Activated CD4-positive, alpha-beta T cell treated with anti-CD3 and anti-CD28 coated beads, Interleukin-2, amount 50 U/mL, for 24 hours (primary cell): ENCODE data around the gene PRDM5.
"Not testable (repeated sequence)": the region's sequence is repeated elsewhere in the genome, so short reads cannot be mapped to it uniquely, and the experiment has no call there.

Experiments
- DNase-seq, 2 donors: peaks; one replicate each; pipeline ENCODE4 v3.0.0-alpha.2; 2020; ENCODE audit warnings: low read depth in 1 of 2, low spot score in 1 of 2

PRDM5 gene

DNA sequence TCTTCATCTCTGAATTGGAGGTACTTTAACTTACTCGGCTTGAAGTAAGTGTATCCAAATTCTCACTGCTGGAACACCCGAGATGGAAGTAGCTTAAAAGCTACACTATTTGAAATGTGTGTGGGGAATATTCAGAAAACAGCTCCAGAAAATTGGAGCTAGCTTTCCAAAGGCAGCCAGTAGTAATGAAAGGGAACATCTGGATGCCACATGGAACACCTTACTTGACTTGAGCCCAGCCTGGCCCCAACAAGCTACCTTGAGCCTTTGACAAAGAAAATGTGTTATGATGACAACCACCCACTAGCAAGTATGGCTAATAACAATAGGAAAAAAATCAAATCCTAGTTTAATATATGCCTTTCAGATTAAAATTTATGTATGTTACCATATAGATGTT lies 161.5 kb downstream of the PRDM5 start:
- no peak for DNase-seq

DNA sequence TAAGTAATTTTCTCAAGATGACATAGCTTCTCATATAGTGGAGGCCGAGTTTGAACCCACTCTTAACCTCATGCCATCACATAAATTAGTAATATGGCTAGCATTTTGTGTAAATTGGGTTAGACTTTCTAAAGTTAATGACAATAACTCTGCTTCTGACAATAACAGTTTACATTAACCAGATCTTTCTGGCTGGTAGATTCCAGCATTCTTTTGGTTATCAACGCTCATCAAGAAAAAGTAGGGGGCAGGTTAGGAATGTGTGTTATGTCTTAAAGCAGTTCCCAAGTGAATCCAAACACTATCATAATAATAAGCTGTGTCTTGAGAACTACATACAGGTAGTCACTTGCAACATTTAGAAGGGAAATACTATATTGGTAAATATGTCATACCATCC lies 162.5 kb downstream of the PRDM5 start:
- DNase-seq = no peak

DNA sequence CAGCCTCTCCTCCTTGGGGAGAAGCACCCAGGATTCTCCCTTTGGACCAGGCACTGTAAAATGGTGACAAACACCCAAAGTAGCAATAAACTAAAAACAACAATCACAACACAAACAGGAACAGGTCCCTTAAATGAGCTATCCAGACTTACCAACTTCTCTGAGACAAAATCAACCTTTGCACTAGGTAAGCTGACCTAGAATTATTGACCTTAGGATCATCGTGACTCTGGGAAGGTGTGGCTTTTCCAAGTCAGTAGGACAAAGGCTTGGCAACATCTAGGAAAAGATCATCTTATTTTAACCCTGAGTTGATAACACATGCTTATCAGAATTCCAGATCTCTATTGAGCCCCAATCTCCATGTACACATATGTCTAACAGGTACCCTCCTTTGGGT lies 166.7 kb downstream of the PRDM5 start:
- DNase-seq = no peak

DNA sequence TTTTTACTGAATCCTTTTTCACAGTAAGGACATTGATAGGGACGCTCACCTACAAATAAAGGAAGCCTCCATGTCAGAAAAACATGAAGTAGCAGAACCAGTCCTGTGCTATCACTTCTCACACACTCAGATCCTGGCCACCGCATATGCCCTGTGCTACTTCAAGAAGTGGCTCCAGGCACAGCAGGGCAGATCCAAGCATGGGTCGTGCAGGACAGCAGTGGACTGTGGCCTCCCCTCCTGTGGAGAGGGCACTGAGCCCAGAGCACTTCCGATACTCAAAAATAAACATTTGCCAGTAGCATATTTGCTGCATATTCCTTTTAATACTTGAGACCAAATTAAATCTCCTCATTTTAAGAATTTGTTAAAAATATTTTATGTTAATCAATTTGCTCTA lies 167.9 kb downstream of the PRDM5 start:
- DNase-seq = no peak

DNA sequence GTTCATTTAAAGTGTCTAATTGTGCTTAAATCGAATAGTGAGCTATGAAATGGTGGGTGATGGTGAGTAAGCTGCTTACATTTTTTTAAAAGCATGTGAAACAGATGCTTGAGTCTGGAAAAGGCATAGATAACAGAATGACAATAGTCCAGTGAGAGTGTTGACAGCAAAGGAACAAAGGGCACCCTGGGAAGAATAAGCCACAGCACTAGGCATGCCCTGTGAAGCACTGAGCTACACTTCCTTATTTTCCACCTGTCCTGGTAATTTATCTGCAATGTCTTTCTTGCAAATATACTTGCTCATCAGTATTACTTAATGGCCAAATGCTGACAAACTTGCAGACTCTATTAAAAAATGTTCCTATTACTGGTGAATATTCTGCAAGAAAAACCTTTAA lies 168.7 kb downstream of the PRDM5 start:
- DNase-seq = no peak

DNA sequence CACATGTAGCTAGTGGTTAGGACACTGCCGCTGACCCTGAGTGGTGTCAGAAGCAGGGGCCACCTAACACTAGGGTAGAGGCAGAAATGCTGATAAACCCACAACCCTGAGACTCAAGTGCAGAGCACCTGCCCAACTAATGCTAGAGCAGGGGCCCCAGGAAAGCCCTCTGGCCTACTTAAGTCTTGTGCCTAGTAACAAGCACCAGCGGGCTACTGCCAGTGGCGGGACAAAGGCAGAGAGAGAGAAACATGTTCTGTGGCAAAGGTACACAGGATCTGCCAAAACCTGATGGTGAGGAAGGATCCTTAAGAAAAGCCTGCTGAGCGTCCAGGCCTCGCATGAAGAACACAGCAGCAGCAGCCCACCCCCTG lies 172.4 kb downstream of the PRDM5 start:
- no peak for DNase-seq

DNA sequence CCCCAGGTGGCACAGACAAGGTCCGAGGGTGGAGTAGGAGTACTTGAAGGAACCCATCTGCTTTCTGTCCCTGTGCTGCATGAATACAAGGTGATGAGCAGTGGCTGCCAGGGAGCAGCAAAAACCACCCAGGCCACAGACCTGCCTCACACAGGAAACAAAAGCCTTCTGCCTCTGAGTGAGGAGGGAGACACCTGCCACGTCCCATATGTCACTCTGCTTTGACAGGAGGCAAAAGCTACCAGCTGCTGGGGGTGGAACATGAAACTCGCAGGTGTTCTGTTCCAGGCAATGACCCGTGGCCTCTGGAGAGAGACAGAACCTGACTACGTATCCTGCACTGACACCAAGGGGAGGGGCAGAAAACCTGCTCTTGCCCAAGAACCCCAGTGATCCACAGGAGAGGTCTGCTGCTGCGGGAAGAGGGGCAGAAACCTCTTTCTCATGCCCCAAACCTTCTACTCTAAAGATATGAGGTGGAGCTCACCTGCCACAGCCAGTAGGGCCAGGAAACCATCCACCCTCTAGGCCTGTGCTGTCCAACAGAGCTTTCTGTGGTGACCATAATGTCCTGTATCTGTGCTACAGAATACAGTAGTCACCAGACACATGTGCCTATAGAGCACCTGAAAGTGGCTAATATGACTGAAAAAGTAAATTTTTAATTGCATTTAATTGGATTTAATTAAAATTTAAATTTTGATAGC lies 172.9 kb downstream of the PRDM5 start:
- no peak for DNase-seq

DNA sequence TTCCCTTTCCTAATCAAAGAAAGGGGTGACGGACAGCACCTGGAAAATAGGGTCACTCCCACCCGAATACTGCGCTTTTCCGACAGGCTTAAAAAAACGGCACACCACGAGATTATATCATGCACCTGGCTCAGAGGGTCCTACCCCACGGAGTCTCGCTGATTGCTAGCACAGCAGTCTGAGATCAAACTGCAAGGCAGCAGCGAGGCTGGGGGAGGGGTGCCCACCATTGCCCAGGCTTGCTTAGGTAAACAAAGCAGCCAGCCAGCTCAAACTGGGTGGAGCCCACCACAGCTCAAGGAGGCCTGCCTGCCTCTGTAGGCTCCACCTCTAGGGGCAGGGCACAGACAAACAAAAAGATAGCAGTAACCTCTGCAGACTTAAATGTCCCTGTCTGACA lies 180.9 kb downstream of the PRDM5 start:
- not testable (repeated sequence) for DNase-seq

DNA sequence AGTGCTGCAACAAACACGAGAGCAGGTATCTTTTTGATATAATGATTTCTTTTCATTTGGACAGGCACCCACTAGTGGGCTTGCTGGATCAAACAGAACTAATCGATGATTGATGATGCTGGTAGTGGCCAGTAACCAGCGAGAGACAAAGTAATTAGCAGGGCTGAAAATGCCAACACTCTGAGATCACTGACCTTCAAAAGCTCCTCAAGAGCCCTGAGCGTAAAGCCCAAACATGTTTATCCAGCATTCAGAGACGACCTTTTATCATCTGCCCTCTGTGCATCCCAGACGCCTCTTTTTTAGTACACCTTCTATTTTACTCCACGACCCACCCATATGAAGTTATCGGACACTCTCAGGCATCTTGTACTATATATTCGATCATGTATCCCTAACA lies 186.2 kb downstream of the PRDM5 start:
- DNase-seq = no peak

DNA sequence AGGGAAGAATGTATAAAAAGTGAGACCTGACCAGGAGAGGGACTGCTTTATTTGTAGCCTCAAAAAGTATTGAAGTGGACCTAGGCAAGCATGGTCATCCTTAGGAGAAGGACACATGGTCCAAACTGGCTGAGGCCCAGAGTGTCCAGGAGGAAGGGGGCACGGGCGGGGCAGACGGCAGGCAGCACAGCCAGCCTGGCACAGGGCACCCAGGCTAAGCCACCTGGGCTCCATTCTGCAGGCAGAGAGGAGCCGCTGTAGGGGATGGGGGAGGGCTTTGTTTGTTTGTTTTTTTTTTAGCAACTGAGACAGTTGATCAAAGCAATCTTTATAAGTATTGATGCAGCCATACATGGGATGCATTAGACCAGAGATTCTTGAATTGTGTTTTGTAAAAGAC lies 188.6 kb downstream of the PRDM5 start:
- DNase-seq = no peak

DNA sequence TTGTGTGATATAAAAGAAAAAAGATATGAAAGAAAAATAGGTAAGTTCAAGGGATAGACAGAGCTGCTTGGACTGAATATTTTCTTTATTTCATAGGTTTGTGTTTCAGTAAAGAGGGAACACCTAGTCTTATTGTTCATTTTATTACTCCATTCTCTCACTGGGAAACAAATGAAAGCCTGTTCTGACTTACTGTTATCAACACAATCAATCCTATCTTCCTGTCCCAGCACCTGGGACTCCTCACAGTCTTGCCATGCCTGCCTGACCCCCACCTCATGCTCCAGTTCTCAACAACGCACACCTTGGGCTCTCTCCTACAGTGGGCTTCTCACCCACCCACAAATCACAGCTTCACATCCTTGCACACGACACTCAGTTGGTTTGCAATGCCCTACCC lies 189.5 kb downstream of the PRDM5 start:
- no peak for DNase-seq

DNA sequence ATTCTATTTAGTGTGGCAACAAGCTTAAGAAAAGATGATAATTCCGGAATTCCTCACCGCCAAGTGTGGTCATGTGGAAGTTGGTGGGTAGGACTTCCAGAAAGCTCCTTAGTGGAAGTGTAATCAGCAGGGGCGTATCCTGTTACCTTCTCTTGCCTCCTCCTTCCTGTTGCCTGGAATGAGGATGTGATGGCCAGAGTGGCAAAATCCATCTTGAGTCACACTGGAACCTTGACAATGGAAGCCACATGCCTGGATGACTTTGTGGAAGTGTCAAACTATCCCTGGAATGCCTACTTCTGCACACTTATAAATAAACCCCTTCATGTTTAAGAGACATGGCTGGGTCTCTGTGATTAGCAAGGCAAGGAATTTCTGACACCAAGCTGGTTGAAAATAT lies 191.0 kb downstream of the PRDM5 start:
- no peak for DNase-seq

DNA sequence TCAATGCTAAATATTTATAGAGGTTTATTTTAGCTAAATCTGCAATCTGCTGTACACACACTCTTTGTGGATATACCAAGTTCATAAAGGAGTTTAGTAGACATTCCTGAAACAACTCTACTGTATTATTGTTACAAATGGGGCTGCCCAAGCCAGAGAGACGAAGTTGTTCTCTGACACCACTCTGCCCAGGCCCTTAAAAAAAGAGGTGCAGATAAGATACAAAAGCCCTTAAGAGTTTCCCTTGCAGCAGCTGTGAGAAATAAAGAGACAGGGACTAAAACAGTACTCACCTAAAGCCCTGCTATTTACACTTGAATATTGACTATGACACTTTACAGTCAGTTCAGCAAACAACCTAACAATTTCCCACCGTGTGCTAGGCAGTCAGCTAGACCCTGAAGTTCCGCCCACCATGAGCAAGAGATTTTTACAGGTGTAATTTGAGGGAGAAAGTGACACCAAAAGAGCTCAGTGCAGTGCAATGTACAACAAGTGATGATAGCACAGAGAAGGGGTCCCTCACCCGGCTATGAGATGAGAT lies 191.7 kb downstream of the PRDM5 start:
- no peak for DNase-seq

DNA sequence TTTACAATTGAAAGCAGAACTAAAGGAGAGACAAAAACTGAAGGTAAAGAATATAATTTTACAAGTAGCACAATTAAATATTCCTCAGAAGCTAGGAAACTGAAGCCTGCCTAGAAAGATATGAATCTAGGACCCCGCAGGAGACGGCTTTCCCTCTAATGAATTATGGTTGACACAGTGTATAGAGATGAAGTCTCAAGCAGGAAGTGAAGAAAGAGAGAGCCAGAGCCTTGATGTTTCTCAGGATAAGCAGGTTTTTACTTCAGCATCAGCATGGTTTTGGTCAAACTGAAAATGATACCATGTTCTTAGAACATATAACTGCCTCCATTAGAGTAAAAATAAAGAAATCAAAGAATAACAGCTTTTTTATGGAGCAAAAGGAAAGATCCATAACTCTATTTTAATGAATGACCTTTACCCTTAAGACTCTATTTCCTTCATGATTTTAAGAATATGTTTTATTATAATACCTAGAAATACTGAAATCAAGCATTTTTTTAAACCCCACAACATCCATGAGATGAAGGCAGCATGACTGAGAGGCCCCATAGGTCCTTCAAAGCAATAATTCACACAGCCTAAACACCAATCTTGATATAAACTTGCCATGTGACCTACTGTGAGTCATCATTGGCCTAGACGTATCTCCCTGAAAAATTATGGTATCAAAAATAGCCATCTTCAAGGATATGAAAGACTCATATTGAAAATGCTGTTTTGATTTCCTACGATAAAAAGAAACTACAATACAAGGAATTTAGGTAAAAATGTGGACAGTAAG lies 193.4 kb downstream of the PRDM5 start:
- no peak for DNase-seq

DNA sequence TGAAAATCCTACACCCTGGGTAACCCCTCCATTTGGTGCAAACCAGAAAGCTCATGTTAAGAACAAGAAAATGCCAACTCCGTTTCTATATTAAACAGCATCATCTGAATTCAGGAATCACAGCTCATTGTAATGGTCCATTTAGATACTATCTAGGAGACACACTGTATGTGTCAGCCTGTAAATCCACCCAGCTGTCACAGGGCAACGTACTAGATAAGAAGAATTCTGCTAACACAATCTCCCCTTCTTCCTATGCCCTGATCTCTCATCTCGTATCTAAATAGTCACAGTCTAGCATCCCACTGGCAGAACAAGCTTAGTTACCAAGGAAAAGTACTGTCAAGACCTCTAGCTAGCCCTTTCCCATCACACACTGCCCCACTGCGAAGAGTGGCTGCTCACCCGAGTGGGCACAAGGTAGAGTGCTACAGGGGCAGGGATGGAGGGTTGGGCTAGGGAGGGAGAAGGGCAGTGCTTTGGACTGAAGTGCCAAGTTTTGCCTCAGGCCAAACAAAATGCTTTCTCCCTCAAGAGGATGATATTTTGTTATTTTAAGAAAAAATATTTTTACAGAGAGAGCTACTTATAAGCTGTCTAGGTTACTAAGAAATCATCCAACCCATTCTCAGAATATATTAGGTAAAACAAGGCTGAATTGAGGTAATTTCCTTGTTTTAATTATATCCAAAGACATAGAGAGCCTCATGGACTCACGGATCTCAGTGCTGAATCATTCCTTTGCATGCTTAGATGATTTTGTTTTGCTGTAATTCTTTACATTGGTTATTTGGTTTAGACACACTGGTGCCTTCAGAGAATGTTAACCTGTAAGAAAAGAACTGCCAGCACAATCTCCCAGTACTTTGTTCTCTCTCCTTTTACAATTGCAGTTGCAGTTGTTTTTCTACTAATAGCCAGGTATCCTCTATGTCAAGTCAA lies 196.6 kb downstream of the PRDM5 start:
- DNase-seq = no peak

DNA sequence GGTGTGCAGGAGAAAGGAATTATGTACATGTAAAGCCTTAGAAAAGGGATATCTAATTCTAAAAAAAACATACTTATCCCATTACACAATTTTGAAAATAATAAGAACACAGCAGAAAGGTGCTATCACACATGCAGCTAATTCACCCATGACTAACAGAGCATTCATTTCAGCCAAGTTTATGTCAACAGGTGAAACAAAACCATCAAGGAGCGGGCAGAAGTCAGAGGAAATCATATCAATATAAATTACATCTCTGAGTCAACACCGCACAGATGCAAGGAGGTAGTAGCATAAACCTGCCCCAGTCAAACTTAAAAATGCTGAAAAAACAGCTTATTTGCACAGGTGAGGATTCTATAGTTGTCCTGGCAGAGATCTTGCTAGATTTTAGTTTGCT lies 197.9 kb downstream of the PRDM5 start:
- DNase-seq = no peak

DNA sequence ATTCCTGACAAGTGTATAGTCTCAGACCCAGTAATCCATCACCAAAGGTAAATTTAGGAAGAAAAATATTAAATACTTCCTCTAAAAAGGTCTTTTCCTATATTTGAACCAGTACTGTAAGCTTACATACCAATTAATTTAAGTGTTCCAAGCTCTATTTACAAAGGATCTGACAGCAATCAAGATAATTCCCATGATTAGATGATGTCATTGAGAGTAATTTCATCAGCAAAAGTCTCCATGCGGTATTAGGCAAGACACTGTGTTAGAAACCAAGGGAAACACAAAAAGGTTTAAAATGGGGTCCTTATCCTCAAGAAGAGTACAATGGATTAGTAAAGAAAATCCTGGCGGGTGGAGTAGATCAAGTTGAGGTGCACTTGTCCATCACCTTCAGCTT lies 198.5 kb downstream of the PRDM5 start:
- DNase-seq = no peak

DNA sequence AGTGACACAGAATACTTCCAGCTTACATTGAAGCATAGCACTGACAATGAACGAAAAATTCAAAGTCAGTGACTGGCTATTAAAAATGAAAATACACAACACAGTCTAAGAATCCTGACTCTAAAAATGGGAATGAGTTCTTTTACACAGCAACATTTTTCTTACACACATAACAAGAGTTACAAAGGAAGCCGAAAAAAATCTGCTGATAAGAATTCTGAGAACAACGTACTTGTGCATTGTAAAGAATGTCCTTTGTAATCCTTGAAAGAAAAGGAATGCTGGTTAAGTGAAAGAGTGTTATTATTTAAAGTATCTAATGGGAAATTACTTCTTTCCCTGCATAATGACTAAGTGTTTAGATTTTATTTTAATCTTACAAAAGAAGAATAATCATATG lies 199.4 kb downstream of the PRDM5 start:
- no peak for DNase-seq

DNA sequence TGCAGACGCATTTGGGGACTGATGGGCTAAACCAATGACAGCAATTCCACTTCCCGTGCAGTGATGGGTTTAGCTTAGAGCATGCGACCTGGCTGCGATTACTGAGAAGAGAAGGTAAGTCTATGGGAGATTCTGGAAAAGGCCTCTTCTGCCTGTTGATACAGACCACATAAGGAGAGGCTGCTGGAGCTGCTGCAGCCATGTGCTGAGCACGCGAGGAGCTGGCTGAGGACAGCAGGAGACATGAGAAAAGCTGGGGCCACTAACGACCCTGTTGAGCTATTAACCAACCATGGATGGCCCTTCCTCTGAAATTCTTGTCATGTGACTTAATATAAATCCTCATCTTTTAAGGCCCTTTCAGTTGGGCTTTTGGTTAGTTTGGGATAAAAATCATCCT lies 199.9 kb downstream of the PRDM5 start:
- no peak for DNase-seq

DNA sequence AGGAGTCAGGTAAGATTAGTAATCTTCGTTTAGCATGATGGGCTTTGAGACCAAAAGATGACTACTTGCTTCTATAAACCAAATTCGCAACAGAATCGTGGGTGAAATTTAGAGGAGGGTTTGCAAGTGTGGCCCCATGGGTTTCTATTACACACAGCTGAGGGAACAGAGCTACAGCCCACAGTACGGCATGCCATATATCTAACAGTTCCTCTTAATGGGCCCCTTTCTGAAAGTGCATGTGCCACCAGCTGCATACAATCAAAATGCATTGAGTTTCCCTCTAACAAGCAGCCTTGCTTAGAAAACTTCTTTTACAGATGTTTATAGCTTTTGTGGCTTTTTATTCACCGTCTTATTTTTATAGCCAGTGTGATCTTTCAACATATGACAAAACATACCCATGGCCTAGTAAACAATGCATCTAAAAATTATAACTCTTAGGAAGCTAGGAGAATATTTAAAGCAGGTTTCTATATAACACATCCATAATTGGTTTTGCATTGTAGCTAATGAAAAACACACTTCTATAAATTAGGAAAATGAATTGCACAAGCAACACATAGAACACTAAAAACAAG lies 202.1 kb downstream of the PRDM5 start:
- no peak for DNase-seq

DNA sequence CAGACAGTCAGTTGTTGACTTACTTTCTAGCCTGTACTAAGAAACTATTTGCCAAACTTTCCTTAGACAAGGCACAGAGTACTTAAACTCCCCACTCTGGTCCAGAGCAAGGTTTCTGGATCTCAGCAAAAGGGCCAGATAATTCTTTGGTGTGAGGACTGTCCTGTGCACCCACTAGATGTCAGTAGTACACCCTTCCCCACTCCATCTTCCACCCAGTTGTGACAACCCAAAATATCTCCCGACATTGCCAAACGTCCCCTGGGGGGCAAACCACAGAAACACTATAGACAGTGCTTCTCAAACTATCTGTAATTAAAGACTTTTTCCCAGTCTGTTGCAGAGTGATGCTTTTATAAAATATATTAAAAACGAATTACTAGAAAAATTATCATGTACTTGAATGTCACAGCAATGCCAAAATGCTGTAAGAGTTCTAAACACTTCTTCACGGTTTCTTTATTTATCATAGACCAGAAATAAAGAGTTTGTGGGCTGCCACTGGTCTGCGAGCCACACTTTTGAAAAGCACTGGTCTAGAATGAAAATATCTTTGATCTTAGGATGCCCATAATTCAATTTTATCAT lies 203.5 kb downstream of the PRDM5 start:
- peak in 1 of 2 donors; percentile 19 for DNase-seq
